IMR-90 (cell line): ENCODE results near the gene CHRNA10. TPM values are rescaled to one million over a fixed set of nuclear protein-coding genes. Genes with fewer than 3 reads are reported as not detected.

ENCODE experiments used
- ATAC-seq: fragments of 200-7000 bp; cut with Tn5 transposase; 2 replicates; pipeline ENCODE4 v1.9.1; 2020; ENCODE audit warnings: low read depth, mild to moderate bottlenecking, moderate library complexity
- BruUV-seq: library from RNA; stranded (reverse); fragments of 400-500 nt; replicated peaks from 2 replicates; lab custom pipeline; 2021; lab: Mats Ljungman, UMichigan
- CTCF ChIA-PET: fragments of 300-600 bp; formaldehyde crosslinking; extraction: SDS; loops from one replicate; lab custom pipeline; 2021; ENCODE audit warnings: antibody characterized with exemption; lab: Yijun Ruan, JAX
- POLR2A ChIA-PET: fragments of 300-600 bp; sonication (Branson Sonifier 250); formaldehyde crosslinking; loops from one replicate; lab custom pipeline; 2022; ENCODE audit warnings: antibody characterized with exemption; ENCODE audit not compliant: unreplicated experiment; lab: Charles Lee
- DNase-seq: peaks from one replicate; pipeline ENCODE4 v3.0.0; 2013
- H2AFZ ChIP-seq: replicated peaks from 2 replicates; pipeline ENCODE3; 2013; ENCODE audit warnings: low read length, mild to moderate bottlenecking; ENCODE audit not compliant: poor library complexity
- H2AK5ac ChIP-seq: 2 replicates; pipeline ENCODE4 v1.6.1; 2013; ENCODE audit warnings: low read depth, low read length, inconsistent platforms
- H2AK9ac ChIP-seq: replicated peaks from 2 replicates; pipeline ENCODE3; 2013; ENCODE audit warnings: mild to moderate bottlenecking, low read depth, low read length, moderate library complexity; ENCODE audit not compliant: poor library complexity
- H2BK120ac ChIP-seq: 2 replicates; pipeline ENCODE4 v1.6.1; 2013; ENCODE audit warnings: low read depth, low read length, inconsistent platforms
- H2BK15ac ChIP-seq: 3 replicates; pipeline ENCODE4 v1.6.1; 2013; ENCODE audit warnings: low read depth, low read length, inconsistent platforms
- H2BK20ac ChIP-seq: 2 replicates; pipeline ENCODE4 v1.6.1; 2013; ENCODE audit warnings: low read depth, mild to moderate bottlenecking, inconsistent platforms, low read length, moderate library complexity
- H2BK5ac ChIP-seq: 2 replicates; pipeline ENCODE4 v1.6.1; 2013; ENCODE audit warnings: mild to moderate bottlenecking, low read depth, low read length, inconsistent platforms; ENCODE audit not compliant: poor library complexity, severe bottlenecking
- H3K14ac ChIP-seq: replicated peaks from 2 replicates; pipeline ENCODE4 v1.6.1; 2013; ENCODE audit warnings: low read depth, low read length, inconsistent platforms
- H3K18ac ChIP-seq: 2 replicates; pipeline ENCODE4 v1.6.1; 2013; ENCODE audit warnings: low read depth, low read length, control low read depth
- H3K23ac ChIP-seq: 2 replicates; pipeline ENCODE4 v1.6.1; 2013; ENCODE audit warnings: low read depth, low read length, inconsistent platforms
- H3K27ac ChIP-seq: 2 replicates; pipeline ENCODE4 v1.5.1; 2013; ENCODE audit warnings: mild to moderate bottlenecking, control low read depth, low read length; ENCODE audit not compliant: insufficient read depth
- H3K27me3 ChIP-seq: 2 replicates; pipeline ENCODE4 v1.6.1; 2013; ENCODE audit warnings: low read length; ENCODE audit not compliant: control insufficient read depth, insufficient read depth
- H3K36me3 ChIP-seq: 2 replicates; pipeline ENCODE4 v1.6.1; 2013; ENCODE audit warnings: low read length, mixed read lengths; ENCODE audit not compliant: control insufficient read depth, insufficient read depth
- H3K4ac ChIP-seq: 2 replicates; pipeline ENCODE4 v1.6.1; 2013; ENCODE audit warnings: low read depth, low read length, inconsistent platforms
- H3K4me1 ChIP-seq: 2 replicates; pipeline ENCODE4 v1.6.1; 2013; ENCODE audit warnings: low read length, mixed read lengths; ENCODE audit not compliant: control insufficient read depth, insufficient read depth
- H3K4me2 ChIP-seq: 2 replicates; pipeline ENCODE4 v1.6.1; 2013; ENCODE audit warnings: low read depth, mild to moderate bottlenecking, control low read depth, low read length, moderate library complexity
- H3K4me3 ChIP-seq: 2 replicates; pipeline ENCODE4 v1.5.1; 2013; ENCODE audit warnings: low read depth, mild to moderate bottlenecking, control low read depth, low read length, moderate library complexity; ENCODE audit not compliant: insufficient read depth
- H3K56ac ChIP-seq: 2 replicates; pipeline ENCODE4 v1.6.1; 2013; ENCODE audit warnings: low read length, inconsistent platforms; ENCODE audit not compliant: insufficient read depth; ENCODE audit errors: extremely low read depth
- H3K79me1 ChIP-seq, 2 experiments: 2 replicates each; pipeline ENCODE4 v1.6.1; 2013; ENCODE audit warnings: low read length in 2 of 2, inconsistent platforms in 1 of 2, low read depth in 1 of 2
- H3K9ac ChIP-seq: 2 replicates; pipeline ENCODE4 v1.6.1; 2013; ENCODE audit warnings: low read depth, low read length, control low read depth
- H3K9me1 ChIP-seq: 2 replicates; pipeline ENCODE4 v1.6.1; 2013; ENCODE audit warnings: low read length, inconsistent platforms; ENCODE audit not compliant: insufficient read depth
- H3K9me3 ChIP-seq: 2 replicates; pipeline ENCODE4 v1.6.1; 2013; ENCODE audit warnings: low read length; ENCODE audit not compliant: control insufficient read depth, insufficient read depth
- H4K20me1 ChIP-seq: 2 replicates; pipeline ENCODE4 v1.6.1; 2013; ENCODE audit warnings: low read length, inconsistent platforms; ENCODE audit not compliant: insufficient read depth
- H4K5ac ChIP-seq: 2 replicates; pipeline ENCODE4 v1.6.1; 2013; ENCODE audit warnings: mild to moderate bottlenecking, low read depth, low read length, control low read depth
- H4K8ac ChIP-seq, 2 experiments: 2 replicates each; pipeline ENCODE4 v1.6.1; 2013; ENCODE audit warnings: low read depth in 2 of 2, low read length in 2 of 2, control low read depth in 1 of 2, inconsistent platforms in 1 of 2
- H4K91ac ChIP-seq: 2 replicates; pipeline ENCODE4 v1.6.1; 2013; ENCODE audit warnings: low read depth, low read length, inconsistent platforms; ENCODE audit not compliant: insufficient read depth
- CEBPB ChIP-seq: IDR thresholded peaks from 2 replicates; pipeline ENCODE4 v1.6.1; 2012; ENCODE audit warnings: low read depth, low read length, improper control_type of control experiment
- CHD1 ChIP-seq: IDR thresholded peaks from 2 replicates; pipeline ENCODE4 v1.6.1; 2012; ENCODE audit warnings: low read depth, low read length, improper control_type of control experiment
- SMC3 ChIP-seq: fragments of 150-350 bp; IDR thresholded peaks from 2 replicates; pipeline ENCODE4 v1.6.1; 2016; ENCODE audit warnings: low read depth, mild to moderate bottlenecking, antibody characterized with exemption, low read length, moderate library complexity
- USF2 ChIP-seq: fragments of 150-350 bp; IDR thresholded peaks from 2 replicates; pipeline ENCODE4 v1.6.1; 2017; ENCODE audit warnings: mild to moderate bottlenecking, antibody characterized with exemption, low read length, low read depth
- WGBS, 2 experiments: methylation state at CpG; one replicate each; pipeline versions ENCODE4 v1.1.5 to v1.1.7; 2013; ENCODE audit warnings: missing lambda C conversion rate in 2 of 2; ENCODE audit not compliant: insufficient read length in 1 of 2; ENCODE audit errors: extremely low coverage in 2 of 2; 5-methylcytosine and 5-hydroxymethylcytosine counted together
- dilution Hi-C: fragments of 300-500 bp; cut with HindIII; formaldehyde crosslinking; loops from one replicate; pipeline ENCODE4 v1.14.3; 2018; ENCODE audit warnings: low sequenced_read_pairs; ENCODE audit not compliant: unreplicated experiment
- in situ Hi-C: fragments of 300-500 bp; cut with MboI; formaldehyde crosslinking; loops from 3 replicates; pipeline ENCODE4 v1.14.3; 2019; ENCODE audit warnings: low sequenced_read_pairs, inconsistent platforms, mixed read lengths
- intact Hi-C: fragments of 100-400 bp; cut with micrococcal nuclease; formaldehyde crosslinking; loops from 2 replicates; pipeline ENCODE4 v1.10.0; 2022
- polyA plus RNA-seq, 3 experiments: library from polyadenylated mRNA; depleted of rRNA; stranded (reverse); fragments of >200 nt; gene quantifications; 2 replicates each; pipeline ENCODE4 v1.2.3, GENCODE V29; 2012; ENCODE audit warnings: low replicate concordance in 1 of 3
- total RNA-seq: library from RNA; depleted of rRNA; stranded (reverse); fragments of >200 nt; gene quantifications from 2 replicates; pipeline ENCODE4 v1.2.3, GENCODE V29; 2012

The CHRNA10 gene
- total and polyA plus RNA-seq, 2 of the 4 experiments (the other 2 are of a cell fraction), result 0.36 to 0.79 TPM

- no CpG with 5 or more reads among the region's 4 CpGs for WGBS, 2 experiments
Observed at GRCh38 chr11:3710485-3711259, 39.5 kb upstream of the CHRNA10 start.

More at GRCh38 chr11:3710485-3711259, 39.5 kb upstream of the CHRNA10 start:
- Histone ChIP-seq H2AK9ac (no peak overlapping the region), H3K23ac (no peak overlapping the region), H3K79me1 (peaks cover 32 to 36% of the 10 kb centered on the region in 2 experiments), H3K4ac (no peak overlapping the region), H3K18ac (peak overlapping the region; percentile 64), H3K4me3 (no peak overlapping the region), H2AK5ac (no peak overlapping the region), H2BK20ac (no peak overlapping the region), H2AFZ (no peak overlapping the region), H3K4me1 (peaks cover 3% of the 10 kb centered on the region), H3K27ac (peak overlapping the region; percentile 88; the same call in 1 of the 2 replicates), H2BK120ac (no peak overlapping the region), H3K9ac (no peak overlapping the region), H2BK5ac (peak overlapping the region; percentile 79), H2BK15ac (no peak overlapping the region), H3K56ac (no peak overlapping the region), H3K9me3 (no peaks in the 10 kb centered on the region), H4K20me1 (0 out of 2 replicates have a peak, but pooled peaks cover 3% of the 10 kb centered on the region), H4K91ac (no peak overlapping the region), H3K4me2 (no peak overlapping the region), H3K9me1 (no peaks in the 10 kb centered on the region; the same call in 1 of the 2 replicates), H3K14ac (no peak overlapping the region), H4K8ac (no peak overlapping the region), H4K5ac (0 out of 2 replicates have a peak overlapping the region, but pooled peaks have one; percentile 3), H3K27me3 (no peaks in the 10 kb centered on the region), H3K36me3 (peaks cover 28% of the 10 kb centered on the region)
- no TSS peak for BruUV-seq
- ATAC-seq, result peak; percentile 61
- in situ Hi-C loops (no loop called here), intact Hi-C loops (no loop called here), dilution Hi-C loops (no loop called here)
- CTCF ChIA-PET, result interaction anchor here (1.0 kb wide), 1 partner anchor 14 kb away, joined by 3 read pairs; no protein-coding TSS in a partner anchor
- peak; percentile 24 for DNase-seq
- POLR2A ChIA-PET, result interaction anchor here (0.6 kb wide), 1 partner anchor 249 kb away, joined by 4 read pairs; no protein-coding TSS in a partner anchor
- TF ChIP-seq SMC3, result no peak
- no peak for TF ChIP-seq USF2
- no peak for TF ChIP-seq CHD1
- 0 out of 2 replicates have a peak, but pooled peaks have one; percentile 20 for TF ChIP-seq CEBPB
